ENCODE data around the gene CFTR. TPM values are rescaled to one million over a fixed set of nuclear protein-coding genes. Genes with fewer than 3 reads are reported as not detected.

Gene CFTR
- total and polyA plus RNA-seq, 2 of the 8 experiments (the other 6 are each of a cell fraction or from before 2014, with no cell fraction given), result 1.2 to 1.6 TPM

DNA sequence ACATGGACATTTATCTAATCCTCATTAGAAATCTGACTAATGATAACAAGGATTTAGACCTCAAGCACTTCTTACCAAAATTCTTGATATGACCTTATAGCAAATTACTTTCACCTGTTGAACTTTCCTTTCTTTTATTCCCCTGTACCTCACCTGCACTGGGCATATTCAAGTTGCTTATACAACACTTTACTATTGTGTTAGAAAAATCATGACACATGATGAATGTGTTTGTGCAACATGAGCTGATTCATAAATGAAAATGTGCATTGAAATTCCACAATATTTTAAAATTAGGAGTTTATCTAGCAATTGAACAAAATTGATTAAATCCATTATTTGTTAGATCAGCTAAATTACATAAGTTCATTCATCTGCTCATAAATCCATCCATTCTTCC lies 160.6 kb downstream of the CFTR start (continued):
- no peak for TF ChIP-seq TAF1 (IDR thresholded peaks at IDR 0.05; ENCODE audit: low read depth, low read length)
- TF ChIP-seq HDAC2 (IDR thresholded peaks at IDR 0.05; ENCODE audit: borderline replicate concordance in 1 of 2, low read depth in 2 of 2, low read length in 2 of 2), result no peak
- no peak for TF ChIP-seq CBX8 (IDR thresholded peaks at IDR 0.05; ENCODE audit: borderline replicate concordance, low read depth, low read length)
- TF ChIP-seq PHF8 (conservative IDR thresholded peaks at IDR 0.05; ENCODE audit: low read depth, low read length), result no peak
